PC-3 (cell line): ENCODE measurements around the gene RAB5B.

ENCODE experiments used
- CTCF ChIP-seq: fragments of 300-600 bp; sonication (generic); conservative IDR thresholded peaks from 2 replicates; pipeline ENCODE4 v1.5.1; 2017; ENCODE audit warnings: antibody characterized with exemption, low read depth, mild to moderate bottlenecking, low read length
- EZH2 ChIP-seq: fragments of 300-600 bp; sonication (generic); IDR thresholded peaks from one replicate; pipeline ENCODE4 v1.6.1; 2017; ENCODE audit warnings: antibody characterized with exemption, mild to moderate bottlenecking, low read length; ENCODE audit not compliant: unreplicated experiment
- EZH2phosphoT487 ChIP-seq: fragments of 300-600 bp; sonication (generic); IDR thresholded peaks from 2 replicates; pipeline ENCODE4 v1.6.1; 2018; ENCODE audit warnings: mild to moderate bottlenecking, antibody characterized with exemption, low read length, borderline replicate concordance

DNA sequence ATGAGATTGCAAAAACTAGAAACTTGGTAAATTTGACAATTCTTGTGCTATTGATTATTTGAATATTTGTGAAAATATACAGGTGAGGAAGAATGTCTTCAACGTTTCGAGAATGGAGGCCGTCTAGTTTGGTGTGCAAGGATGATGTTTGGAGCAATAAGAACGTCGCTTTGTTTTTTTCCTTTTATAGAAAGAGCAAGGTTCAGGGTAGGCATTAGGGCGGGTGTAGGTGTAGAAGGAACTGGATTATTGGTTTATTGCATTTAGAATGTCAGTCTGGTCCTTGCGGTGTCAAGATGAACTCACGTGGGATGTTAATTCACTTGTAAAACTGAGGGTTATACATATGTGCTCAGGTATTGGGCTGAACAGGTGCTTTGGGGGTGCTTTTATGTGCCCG is 69.0 kb downstream of the RAB5B start:
- TF ChIP-seq CTCF (no peak), EZH2phosphoT487 (no peak), EZH2 (no peak)
